T47D (cell line): ENCODE data around the gene RBMS1.

ENCODE experiments used
- DNase-seq, 2 experiments: peaks; one replicate each; pipeline versions ENCODE4 v3.0.0 to v3.0.0-alpha.2; 2011 to 2012; ENCODE audit warnings: low read depth in 1 of 2, low spot score in 1 of 2
- JUND ChIP-seq: IDR thresholded peaks from 2 replicates; pipeline ENCODE4 v1.6.1; 2012; ENCODE audit warnings: low read depth
- in situ Hi-C: cut with HindIII; loops from 2 replicates; pipeline ENCODE4 v1.10.0; 2016; ENCODE audit warnings: low sequenced_read_pairs, low pct_unique_long_range_greater_than_20kb

Gene RBMS1

DNA sequence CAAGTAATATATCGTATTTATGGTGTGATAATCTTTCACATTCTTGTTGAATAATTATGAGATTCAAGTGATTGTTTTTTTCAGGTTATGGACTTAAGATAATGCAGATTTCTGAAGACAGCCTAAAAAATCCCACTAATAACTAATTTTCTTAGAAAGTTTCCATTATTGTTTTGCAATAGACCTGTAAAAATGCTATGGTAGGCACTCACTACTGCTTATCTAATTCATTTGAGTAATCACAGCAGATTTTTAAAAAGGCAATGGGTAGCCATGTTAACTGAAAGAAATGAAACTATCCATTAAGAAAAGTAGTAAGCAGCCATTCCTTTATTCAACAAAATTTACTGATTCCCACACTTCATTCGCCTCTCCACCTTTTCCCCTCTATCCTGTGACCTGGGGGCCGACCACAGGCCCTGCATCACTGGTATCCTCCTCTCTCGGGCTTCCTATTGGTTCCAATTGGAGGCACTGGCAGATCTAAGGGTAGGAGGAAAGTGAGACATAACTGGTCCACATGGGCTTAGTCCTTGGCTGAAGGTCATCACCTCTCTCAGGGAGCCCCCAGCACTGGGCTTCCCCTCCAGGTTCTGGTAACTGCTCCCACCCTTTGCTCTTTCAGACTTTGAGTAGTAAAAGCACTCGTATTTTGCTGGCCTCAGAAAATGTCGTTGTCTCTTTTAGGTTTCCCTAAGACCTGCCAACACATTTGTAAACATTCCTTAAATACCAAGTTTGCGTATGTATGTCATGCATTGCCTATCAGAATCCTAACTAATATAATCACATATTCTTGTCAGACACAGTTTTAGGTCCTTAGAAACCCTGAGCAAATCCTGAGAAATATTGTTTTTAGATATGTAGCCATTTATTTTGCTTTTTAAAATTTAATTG, 18.5 kb downstream of the RBMS1 start:
- TF ChIP-seq JUND = no peak
- DNase-seq = peak in 1 of 2 experiments; percentile 13
- in situ Hi-C loops = no loop called here

GRCh38 chr2:160474319-160474645, 19.3 kb downstream of the RBMS1 start:
- TF ChIP-seq JUND = no peak
- DNase-seq = no peak
- in situ Hi-C loops = no loop called here

DNA sequence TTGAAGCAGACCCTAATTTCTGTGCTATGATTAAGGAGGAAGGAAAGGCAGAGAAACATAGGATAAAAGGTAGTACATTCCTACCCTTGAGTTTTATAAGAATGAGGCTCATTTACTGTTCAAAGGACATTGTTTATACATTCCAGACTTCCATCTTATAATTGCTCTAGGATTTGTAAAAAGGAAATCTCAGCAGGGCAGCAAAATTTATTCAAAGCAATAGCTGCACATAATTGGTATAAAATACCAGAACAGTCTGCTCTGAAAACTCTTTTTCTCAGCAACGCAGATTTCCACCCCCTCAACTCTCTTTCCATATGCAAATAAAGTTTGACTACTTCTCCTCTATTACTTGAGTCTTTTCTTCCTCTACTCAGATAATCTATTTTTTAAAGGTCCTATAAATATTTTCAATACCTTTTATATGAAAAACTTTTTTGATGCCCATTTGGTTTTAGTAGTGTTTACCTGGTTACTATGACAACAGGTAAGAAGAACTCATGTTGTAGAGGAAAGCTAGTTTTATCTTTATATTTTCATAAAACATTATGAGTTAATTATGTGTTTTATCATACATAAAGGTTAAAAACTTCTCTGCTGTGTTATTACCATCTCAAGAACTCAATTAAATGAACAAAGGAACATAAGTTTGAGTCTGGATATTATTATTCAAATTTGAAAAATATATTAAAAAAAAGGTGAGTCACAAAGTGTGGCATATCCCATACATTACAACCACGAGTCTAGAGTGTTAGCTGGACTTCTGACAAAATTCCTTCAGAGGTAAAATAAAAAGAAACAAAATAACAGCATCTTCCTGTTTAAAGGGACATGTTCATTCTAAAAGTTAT, 19.9 kb downstream of the RBMS1 start:
- in situ Hi-C loops = no loop called here

DNA sequence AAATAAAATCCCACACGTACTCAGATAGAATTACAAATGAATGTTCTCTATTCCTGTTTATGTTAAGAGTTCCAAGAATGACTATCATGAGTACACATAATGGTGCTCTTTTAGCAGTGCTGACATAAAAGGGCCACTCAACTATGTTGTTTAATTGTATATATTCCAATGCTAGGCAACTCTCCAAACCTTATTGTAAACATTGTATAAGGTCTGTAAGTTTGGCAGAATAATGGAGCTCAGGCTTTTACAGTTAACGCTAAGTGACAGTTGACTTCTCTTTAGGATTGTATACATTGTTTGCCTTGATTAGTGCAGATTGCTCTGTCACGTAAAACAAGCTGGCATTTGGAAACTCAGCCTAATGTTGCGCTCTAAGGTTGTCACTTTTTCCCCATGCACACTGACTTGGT, 20.8 kb downstream of the RBMS1 start:
- DNase-seq = peak in 1 of 2 experiments; percentile 19
- no peak for TF ChIP-seq JUND
- in situ Hi-C loops = no loop called here

More for the DNA sequence above, 19.9 kb downstream of the RBMS1 start:
- TF ChIP-seq JUND = no peak
- DNase-seq = no peak

GRCh38 chr2:160471950-160472349, 21.7 kb downstream of the RBMS1 start:
- TF ChIP-seq JUND = no peak
- in situ Hi-C loops = no loop called here
- DNase-seq = no peak

- no peak for TF ChIP-seq JUND
- DNase-seq = no peak
- in situ Hi-C loops = no loop called here
These were observed 23.9 kb downstream of the RBMS1 start for GRCh38 chr2:160469621-160470204.

DNA sequence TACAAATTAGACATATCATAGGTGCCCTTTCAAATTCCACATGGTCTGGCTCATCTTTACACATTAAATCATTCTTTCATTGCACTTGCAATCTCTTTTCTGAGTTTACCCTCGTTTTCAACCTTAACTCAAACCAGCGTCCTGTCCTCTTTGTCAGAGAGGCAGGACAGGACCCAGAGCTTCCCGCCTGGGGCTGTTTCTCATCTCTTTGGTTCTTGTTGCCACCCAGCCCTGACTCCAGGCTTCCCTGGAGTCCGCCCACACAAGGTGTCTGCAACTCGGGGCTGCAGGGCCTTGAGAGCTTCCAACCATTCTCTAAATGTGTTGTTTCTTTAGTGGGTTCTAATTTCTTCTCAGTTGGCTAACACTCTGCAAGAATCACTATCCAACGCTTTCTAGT, 24.4 kb downstream of the RBMS1 start:
- no peak for TF ChIP-seq JUND
- DNase-seq = no peak
- in situ Hi-C loops = no loop called here

DNA sequence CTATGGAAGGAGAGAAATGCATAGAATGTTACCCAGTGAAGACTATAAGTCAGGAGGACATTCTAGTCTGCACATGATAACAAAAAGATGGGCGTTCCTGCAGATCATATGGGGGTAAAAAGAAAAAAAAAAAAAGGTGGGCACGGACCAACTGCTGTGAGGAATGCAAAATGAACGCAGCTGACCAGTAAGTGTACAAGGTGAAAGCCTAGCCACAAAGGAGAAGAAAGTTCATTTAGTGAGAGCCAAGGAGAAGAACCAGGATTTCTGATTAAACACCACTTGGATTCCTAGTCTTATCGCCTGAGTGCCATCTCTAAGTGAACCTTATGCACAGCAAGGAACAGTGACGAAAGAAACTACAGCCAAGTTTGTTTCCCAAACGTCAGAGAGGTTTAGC, 26.5 kb downstream of the RBMS1 start:
- DNase-seq = no peak
- no peak for TF ChIP-seq JUND
- in situ Hi-C loops = no loop called here

DNA sequence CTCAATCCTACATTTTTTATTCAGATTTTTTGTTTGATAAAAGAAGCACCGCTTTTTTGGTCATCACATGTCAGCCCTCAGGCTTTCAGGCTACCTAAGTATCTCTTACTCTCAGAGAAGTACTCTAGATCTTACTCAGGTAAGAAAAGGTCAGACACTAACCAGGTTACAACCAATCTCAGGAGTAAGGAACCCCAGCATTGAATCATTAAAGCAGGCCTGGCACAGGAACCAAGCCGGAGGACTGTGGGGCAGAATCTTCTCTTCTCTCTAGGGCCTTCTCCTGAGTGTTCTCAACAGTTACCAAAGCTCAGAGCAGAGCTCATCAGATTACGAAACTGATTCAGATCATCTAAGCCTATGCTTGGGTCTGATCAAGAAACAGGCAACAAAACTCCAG, 28.2 kb downstream of the RBMS1 start:
- no peak for DNase-seq
- in situ Hi-C loops = no loop called here

DNA sequence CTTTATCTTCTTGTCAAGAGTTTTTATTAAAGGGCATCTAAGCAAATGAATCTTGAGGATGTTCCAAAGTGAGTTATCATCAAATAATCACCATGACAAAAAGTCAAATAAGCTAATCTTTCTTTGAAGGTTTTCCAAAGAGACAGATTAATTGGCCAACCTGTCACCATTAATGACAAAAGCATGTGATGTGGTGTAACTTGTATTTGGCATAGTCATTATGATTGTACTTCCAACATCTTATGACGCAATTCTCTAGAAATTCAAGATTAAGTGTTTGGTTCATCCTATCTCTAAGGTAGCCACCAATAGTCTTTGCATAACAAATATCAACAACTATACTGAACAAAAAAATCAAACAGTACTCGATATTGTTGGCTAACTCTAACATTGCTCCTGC, 28.6 kb downstream of the RBMS1 start:
- in situ Hi-C loops = no loop called here
- DNase-seq = no peak
- TF ChIP-seq JUND = no peak

More for the DNA sequence above, 28.2 kb downstream of the RBMS1 start:
- no peak for TF ChIP-seq JUND

DNA sequence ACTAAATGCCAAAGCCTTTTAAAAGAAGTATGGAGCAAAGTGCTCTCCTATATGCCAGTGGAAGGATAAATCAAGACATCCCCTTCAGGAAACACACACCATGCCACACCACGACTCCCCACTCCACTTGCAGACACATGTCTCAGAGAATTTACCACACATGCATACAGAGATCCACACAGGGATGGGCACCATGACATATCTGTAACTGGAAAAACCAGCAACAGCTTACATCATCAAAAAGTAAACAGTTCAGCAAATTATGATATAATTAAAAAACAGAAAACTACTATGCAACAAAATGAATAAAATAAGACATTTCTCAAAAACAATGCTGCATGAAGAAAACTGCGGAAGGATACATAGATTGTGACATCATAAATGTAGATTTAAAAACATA, 29.6 kb downstream of the RBMS1 start:
- DNase-seq = peak in 1 of 2 experiments; percentile 9
- no peak for TF ChIP-seq JUND
- in situ Hi-C loops = no loop called here

DNA sequence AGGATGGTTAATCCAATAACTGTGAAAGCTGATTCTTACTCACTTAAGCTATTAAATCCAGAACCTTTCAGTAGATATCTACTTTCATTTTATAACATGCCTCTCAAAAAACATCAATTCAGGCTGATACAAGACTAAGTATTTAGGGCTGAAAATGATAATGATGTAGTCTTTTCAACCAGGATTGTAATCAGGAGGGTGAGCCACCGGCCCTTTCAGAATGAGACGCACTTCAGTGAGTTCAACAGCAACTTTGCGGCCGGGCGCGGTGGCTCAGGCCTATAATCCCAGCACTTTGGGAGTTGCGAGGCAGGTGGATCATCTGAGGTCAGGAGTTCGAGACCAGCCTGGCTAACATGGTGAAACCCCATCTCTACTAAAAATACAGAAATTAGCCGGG, 30.4 kb downstream of the RBMS1 start:
- in situ Hi-C loops = no loop called here
- no peak for DNase-seq
- no peak for TF ChIP-seq JUND

- TF ChIP-seq JUND = no peak
- no peak for DNase-seq
- in situ Hi-C loops = no loop called here
These were observed 33.3 kb downstream of the RBMS1 start for GRCh38 chr2:160460333-160460731.
